ENCODE results near the gene PRXL2C.
A peak's percentile ranks its signal among the peaks of the same experiment; 100 is the strongest.
"Not testable (repeated sequence)": the region's sequence is repeated elsewhere in the genome, so short reads cannot be mapped to it uniquely, and the experiment has no call there.

Gene PRXL2C, protein sequence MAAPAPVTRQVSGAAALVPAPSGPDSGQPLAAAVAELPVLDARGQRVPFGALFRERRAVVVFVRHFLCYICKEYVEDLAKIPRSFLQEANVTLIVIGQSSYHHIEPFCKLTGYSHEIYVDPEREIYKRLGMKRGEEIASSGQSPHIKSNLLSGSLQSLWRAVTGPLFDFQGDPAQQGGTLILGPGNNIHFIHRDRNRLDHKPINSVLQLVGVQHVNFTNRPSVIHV

DNA sequence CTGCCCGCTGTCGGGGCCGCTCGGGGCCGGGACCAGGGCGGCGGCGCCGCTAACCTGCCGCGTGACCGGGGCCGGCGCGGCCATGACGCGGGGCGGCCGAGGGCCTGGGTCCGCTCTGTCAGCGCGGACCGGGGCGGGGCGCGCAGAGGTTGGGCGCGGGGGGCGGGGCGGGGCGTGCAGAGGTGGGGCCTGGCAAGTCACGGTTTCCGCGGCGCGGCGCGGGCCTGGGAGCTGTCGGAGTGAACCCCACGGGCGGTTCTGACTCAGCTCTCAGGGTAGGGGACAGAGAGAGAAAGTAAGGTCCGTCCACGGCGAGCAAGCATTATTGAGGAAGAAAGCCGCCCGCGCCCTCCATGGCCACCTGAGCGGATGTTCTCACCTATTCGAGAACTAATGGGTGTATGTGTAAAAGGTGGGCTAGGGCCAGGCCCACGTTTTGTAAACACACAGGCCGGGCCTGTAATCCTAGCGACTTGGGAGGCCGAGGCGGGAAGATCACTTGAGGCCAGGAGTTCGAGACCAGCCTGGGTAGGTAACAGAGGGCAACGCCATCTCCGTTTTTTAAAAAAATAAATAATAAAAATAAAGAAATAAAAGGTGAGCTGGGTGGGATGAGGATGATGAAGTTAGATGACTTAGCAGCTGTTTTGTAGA is at the start of gene PRXL2C:
Gene PRXL2C, minus strand, starts transcription at position 120 of the 654 bp plus-strand sequence. Its CDS starts 36 bp downstream, at position 84.
- peak; percentile 75 for DNase-seq

DNA sequence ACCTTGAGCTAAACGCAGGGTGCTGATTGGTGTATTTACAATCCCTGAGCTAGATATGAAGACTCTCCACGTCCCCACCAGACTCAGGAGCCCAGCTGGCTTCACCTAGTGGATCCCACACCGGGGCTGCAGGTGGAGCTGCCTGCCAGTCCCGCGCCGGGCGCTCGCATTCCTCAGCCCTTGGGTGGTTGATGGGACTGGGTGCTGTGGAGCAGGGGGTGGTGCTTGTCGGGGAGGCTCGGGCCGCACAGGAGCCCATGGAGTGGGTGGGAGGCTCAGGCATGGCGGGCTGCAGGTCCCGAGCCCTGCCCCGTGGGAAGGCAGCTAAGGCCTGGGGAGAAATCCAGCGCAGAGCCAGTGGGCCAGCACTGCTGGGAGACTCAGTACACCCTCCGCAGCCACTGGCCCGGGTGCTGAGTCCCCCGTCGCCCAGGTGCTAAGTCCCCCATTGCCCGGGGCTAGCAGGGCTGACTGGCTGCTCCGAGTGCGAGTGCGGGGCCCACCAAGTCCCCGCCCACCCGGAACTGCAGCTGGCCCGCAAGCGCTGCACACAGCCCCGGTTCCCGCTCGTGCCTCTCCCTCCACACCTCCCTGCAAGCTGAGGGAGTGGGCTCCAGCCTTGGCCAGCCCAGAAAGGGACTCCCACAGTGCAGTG is 45.7 kb upstream of the PRXL2C start:
- not testable (repeated sequence) for DNase-seq

DNA sequence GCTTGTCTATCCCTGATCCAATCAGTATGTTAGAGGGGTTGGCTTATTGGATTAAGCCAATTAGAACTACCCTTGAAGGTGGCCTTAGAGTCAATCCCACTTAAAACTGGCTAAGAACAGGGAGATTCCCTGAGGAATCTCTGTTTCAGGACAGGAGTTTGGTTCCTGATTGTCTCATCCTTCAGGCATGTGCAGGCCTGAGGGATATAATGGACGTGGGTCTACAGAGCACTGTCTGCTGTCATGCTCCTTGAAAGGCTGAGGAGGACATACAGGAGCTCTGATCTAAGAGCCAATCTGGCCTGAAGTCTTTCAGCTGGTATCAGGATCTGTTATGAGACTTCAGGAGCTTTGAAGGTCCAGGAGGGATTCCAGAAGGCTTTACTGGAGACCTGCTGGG is 36.2 kb upstream of the PRXL2C start:
- DNase-seq: no peak

DNA sequence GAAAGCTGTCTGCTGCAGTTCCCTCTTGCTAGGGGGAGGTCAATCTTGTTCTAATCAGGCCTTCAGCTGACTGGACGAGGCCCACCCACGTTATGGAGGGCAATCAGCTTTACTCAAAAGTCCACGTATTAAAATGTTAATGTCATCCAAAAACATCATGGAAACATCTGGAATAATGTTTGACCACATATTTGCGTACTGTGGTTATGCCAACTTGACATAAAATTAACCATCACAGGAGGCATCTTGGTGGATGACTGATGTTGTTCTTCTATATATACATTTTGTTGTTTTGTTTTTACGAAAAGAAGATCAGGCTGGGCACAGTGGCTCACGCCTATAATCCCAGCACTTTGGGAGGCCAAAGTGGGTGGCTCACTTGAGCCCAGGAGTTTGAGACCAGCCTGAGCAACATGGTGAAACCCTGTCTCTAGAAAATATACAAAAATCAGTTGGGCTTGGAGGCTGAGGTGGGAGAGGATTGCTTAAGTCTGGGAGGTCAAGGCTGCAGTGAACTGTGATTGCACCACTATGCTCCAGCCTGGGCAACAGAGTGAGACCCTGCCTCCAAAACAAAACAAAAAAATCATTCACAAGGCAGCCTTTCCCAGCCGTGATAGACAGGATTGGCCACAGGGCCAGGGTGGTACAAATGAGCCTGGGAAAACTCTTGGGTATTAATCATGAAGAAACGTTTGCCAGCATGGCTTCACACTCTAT is 33.8 kb upstream of the PRXL2C start:
- DNase-seq: no peak

DNA sequence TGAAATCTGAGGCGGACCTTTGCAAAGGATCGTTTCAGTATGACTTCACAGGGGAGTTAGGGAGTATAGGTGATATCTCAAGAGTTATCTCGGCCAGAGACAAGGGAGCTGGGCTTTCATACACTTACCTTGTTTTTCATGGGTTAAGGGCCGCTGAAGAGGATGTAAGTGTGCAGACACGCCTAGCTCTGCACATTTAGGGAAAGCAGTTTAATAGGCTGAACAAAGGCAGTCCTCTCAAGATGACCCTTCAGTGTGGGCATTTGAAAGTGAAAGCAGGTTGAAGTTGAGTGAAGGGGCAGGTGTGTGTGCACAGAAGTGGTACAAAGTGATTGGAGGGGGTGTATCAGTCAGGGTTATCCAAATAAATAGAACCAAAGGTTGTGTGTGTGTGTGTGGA is 33.1 kb upstream of the PRXL2C start:
- DNase-seq: no peak

DNA sequence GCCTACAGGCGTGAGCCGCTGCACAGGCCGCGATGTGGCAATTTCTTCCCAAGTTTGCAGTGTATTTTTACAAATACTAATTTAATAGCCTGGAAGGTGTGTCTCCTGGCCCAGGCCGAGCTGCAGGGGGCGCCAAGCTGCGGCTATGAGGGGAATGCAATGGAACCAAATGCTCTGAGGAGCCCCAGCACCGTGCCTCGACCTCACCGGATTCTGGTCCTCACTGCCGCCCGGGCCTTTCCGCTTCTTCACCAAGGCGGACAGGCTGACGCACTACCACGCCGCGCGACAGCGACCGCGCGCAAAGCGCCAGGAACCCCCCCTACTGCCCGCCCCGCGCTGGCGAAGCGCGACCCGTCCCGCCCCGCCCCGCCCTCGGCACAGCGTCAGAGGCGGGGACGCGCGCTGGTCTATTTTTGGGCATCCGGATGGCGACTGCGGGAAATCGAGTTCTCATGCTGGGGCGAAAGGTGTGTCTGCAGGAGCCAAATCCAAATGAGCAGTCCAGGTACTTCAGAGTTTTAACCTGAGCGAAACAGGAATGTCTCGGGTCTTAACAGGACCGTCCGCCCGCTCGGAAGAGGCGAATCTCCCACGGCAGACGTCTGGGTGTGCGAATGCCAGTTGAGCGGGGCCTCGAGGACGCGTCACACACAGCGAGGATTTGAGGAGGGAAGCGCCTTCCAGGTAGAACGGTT is 31.7 kb upstream of the PRXL2C start:
- DNase-seq: peak; percentile 55

DNA sequence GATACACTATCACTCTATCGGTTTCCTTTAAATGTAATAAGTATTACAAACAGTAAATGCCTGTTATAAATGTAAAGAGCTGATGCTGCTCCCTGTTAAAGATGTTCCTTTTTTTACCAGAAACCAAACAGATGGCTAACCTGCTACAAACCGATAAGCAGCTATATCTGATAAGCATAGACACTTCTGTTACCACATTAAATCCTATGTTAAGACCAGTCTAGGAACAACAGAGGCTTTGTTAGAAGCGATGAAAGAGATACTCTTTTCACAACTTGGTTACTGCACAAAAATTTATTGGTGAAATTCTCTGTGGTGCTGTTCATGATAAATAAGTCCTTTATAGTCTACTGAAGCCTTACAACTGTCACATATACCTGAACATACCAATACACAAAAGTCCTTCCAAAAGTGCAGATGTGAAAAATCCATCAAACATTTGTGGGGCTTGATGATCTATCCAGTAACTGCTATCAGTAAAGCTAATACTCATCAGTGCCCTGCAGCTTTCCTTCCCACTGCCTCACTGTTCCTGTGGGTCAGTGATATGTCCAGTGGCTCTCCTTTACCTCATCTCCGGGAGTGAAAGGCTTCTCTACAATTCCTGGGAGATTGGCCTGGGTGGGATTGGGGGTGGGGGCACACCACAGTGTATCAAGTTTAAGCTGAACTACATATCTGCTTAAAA is 25.8 kb upstream of the PRXL2C start:
- no peak for DNase-seq

DNA sequence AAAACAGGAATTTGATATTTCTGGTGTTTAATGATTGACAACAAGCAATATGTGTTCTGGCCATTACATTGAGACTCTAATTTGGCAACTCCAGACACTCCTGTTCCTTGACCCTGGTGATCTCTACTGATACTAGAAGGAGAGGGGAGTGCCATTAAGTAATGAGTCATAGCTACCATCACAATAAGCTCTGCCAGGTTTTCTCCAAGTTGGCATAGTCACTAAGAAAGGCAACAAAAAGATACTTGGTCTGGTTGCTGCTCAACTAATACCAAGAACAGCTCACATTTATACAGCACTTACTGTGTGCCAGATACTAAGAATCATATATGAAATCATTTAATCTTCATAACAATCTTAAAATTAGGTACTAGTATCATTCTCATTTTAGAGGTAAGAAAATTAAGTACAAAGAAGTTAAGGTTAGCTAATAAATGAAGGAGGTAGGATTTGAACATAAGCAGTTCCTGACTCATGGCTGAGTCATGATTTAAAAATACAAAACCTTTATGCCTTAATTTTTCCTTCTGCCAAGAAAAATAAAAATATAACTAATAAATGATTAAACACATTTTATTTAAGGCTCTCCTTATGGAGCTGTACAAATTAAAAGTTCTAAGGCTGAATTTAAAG is 19.9 kb upstream of the PRXL2C start:
- DNase-seq: no peak

DNA sequence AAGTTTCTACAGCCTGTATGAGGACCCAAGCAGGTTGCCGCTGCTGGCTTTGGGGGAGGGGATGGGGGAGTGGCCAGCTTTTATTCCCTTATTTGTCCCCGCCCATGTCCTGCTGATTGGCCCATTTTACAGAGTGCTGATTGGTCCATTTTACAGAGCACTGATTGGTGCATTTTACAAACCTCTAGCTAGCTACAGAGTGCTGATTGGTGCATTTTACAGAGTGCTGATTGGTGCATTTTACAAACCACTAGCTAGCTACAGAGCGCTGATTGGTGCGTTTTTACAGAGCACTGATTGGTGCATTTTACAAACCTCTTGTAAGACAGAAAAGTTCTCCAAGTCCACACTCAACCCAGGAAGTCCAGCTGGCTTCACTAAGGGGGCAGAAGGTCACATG is 18.7 kb upstream of the PRXL2C start:
- not testable (repeated sequence) for DNase-seq

DNA sequence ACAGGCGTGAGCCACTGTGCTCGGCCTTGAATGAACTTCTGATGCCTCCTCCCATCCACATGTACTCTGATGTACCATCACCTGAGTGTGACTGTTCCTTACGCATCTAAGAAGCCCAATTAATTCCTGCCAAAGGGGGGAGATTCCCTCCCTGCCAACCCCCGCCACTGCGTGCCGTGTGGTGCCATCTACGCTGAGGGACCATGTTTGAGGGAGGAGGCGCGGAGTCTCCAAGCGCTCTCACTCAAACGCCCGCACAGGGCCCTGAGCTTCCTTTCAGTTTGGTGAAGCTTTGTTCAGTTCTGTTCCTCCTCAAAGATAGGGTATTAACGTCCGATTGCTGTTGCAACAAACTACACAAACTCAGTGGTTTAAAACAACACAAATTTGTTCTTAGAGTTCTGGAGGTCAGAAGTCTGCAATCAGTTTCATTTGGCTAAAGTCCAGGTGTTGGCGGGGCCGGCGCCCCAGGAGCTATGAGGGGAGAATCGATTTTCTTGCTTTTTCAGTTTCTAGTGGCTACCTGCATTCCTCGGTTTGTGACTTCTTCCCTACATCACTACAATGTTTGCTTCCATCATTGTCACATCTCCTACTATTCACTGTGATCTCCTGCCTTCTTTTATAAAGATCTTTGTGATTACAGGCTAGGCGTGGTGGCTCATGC is 13.9 kb upstream of the PRXL2C start:
- DNase-seq: no peak

DNA sequence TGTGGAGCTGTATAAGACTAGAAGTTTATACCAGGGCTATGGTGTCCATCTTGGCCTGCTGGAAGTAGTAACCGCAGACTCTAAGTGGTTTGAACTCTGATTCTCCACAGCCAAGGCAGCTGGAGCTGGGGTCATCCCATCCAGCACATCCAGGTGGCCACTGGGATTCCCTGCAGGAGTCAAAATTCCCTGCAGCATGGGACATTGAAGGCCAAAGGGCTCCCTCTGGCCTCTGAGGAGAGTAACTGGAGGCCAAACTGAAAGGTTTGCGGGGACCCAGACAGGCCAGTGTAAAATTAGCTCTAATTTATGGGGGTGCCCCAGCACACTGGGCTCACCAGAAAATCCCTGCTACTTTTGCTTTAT is 12.2 kb upstream of the PRXL2C start:
- no peak for DNase-seq

DNA sequence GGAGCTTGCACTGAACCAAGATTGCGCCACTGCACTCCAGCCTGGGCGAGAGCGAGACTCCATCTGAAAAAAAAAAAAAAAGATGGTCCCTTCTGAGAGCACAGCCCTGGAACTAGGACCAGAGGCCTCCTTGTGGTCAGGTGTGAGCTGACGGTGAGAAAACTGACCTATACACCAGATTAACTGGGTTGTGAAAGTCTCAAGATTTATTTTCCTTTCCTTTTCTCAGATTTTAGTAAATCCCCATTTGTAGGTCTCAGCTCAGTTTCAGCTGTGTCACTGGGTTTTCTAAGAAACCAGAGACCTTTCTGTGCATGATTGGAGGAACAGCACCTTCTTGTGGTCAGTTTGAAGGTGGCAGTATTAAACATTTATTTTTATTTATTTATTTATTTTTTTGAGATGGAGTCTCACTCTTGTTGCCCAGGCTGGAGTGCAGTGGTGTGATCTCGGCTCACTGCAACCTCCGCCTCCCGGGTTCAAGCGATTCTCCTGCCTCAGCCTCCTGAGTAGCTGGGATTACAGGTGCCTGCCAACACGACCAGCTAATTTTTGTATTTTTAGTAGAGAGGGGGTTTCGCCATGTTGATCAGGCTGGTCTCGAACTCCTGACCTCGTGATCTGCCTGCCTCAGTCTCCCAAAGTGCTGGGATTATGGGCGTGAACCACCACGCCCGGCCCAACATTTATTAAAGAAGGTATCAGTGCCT is 11.7 kb upstream of the PRXL2C start:
- not testable (repeated sequence) for DNase-seq

DNA sequence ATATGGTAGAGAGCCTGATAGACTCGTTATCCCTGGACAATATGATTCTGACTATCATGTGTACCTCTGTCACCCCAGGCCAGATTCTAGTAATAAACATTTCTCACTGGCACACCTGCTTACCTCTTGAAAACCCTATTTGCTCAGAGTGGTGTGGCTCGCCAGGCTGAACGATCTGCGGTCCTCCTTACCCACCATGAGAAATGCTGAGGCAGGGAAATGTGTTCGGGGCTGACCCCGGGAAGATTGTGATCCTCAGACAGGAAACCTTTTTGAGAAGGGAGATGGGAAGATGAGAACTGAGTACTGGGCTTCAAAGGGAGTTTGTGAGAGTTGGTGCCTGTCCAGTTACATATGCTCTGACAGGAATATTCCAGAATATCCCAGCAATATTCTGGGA is 10.7 kb upstream of the PRXL2C start:
- DNase-seq: no peak

DNA sequence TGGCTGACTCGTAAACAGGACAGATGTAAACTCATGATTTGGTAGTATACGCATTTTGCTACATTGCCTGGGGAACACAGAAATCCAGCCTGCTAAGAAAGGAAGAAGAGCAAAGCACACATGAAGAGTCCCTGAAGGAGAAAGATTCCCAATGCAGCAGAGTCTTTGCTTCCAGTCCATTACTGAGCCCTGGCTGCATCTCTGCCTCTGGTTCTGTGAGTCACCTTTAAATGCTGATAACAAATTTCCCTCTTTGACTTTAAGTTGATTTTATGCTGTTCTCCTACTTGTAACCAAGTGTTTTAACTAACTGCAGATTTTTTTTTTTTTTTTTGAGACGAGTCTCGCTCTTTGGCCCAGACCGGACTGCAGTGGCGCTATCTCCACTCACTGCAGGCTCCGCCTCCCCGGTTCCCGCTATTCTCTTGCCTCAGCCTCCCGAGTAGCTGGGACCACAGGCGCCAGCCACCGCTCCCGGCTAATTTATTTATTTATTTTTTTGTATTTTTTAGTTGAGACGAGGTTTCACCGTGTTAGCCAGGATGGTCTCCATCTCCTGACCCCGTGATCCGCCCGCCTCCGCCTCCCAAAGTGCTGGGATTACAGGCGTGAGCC is 8.5 kb upstream of the PRXL2C start:
- no peak for DNase-seq

DNA sequence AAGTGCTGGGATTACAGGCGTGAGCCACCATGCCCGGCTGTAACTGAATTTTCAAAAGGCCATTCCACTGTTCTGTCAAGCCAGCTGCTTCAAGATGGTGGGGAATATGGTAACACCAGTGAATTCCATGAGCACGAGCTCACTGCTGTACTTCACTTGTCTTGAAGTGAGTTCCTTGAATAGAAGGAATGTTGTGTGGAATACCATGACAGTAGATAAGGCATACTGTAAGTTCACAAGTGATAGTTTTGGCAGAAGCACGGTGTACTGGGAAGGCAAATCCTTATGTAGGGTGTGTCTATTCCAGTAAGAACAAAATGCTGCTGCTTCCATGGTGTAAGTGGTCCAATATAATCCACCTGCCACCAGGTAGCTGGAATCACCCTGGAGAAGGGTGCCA is 6.6 kb upstream of the PRXL2C start:
- no peak for DNase-seq

DNA sequence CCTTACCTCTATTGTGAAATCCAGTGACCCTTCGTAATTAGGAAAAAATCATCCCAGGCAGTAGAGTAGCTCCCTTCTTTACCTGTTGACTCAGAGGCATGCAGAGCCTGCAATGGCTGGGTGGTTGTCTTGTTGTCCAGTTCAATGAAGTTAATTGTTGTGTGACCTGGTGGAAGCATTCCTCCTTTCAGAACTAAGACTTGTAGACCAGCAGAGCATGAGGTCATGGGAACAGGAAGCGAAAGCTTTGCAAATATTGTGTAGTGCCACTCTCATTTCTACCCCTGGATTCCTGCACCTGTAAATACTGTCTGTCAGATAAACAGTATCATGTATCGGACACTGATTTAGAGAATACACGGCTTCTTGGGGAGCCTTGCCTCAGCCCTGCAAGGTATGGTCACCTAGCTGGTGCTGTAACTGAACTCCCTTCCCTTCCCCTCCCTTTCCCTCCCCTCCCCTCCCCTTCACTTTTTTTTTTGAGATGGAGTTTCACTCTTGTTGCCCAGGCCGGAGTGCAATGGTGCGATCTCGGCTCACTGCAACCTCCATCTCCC is 5.7 kb upstream of the PRXL2C start:
- DNase-seq: no peak

DNA sequence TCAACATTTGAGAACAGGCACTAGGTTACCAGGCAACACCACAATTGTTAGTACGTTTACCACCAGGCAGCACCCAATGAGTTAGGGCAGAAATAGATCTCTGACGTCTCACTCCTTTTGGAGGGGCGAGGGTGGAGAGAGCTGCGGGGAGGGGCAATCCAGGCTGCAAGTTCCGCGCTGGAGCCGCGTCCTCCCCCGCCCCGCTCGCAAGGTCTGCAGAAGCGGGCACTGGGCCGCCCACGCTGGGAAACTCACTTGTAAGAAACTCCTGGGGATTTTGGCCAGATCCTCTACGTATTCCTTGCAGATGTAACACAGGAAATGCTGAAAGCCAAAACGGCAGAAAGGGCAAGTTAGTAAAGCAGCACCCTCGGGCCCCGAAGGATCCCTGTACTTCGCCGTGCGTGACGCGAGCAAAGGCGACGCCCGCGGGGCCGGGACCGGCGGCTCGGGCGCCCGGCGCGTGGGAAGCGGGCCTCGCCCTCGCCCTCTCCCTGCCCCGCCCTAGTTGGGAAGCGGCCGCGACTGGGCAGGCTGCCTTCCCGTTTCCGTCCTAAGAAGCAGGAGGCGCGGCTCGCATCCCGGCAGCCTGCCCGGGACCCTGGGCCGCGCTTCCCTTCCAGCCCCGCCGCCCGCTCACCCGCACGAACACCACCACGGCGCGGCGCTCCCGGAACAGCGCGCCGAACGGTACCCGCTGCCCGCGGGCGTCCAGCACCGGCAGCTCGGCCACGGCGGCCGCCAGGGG is 493 bp downstream of the PRXL2C start:
- DNase-seq: peak; percentile 51

DNA sequence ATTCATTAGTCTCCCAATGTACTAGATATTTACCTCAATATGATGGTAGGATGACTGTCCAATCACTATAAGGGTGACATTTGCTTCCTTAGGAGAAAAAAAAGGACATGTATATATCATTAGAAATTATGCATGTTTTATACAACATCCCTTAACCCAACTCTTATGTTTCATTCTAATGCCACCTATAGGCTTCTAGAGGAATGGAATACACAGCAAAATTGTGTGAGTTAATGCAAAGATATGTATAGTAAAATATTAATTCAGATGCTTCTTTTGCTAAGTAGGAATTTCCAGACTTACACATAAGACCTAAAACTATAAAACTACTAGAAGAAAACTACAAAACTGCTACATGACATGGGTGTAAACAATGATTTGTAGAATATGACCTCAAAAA is 3.5 kb downstream of the PRXL2C start:
- no peak for DNase-seq

All from activated CD4-positive, alpha-beta T cell treated with anti-CD3 and anti-CD28 coated beads for 1 hour (primary cell).